ENCODE data around the gene ARHGEF16.

The ARHGEF16 gene

GRCh38 chr1:3453891-3454810 lies at the start of gene ARHGEF16:
ARHGEF16 (plus strand) TSS chr1:3454665; CDS start chr1:3463085, 8,420 bp downstream.
- peak; percentile 49 for DNase-seq

GRCh38 chr1:3404801-3405200 lies 49.7 kb upstream of the ARHGEF16 start:
- DNase-seq, result no peak

- DNase-seq, result no peak
These were observed 49.0 kb upstream of the ARHGEF16 start for GRCh38 chr1:3405491-3405890.

- no peak for DNase-seq
These were observed 48.2 kb upstream of the ARHGEF16 start for GRCh38 chr1:3405974-3406867.

GRCh38 chr1:3407021-3407420 lies 47.4 kb upstream of the ARHGEF16 start:
- DNase-seq, result no peak

- no peak for DNase-seq
These were observed 45.7 kb upstream of the ARHGEF16 start for GRCh38 chr1:3408751-3409266.

- no peak for DNase-seq
These were observed 44.9 kb upstream of the ARHGEF16 start for GRCh38 chr1:3409366-3410141.

GRCh38 chr1:3410142-3410925 lies 44.1 kb upstream of the ARHGEF16 start:
- DNase-seq, result no peak

GRCh38 chr1:3411806-3412205 lies 42.7 kb upstream of the ARHGEF16 start:
- no peak for DNase-seq

GRCh38 chr1:3412376-3412775 lies 42.1 kb upstream of the ARHGEF16 start:
- no peak for DNase-seq

- no peak for DNase-seq
These were observed 40.3 kb upstream of the ARHGEF16 start for GRCh38 chr1:3413975-3414710.

- DNase-seq, result no peak
These were observed 39.0 kb upstream of the ARHGEF16 start for GRCh38 chr1:3415260-3416090.

GRCh38 chr1:3417082-3417739 lies 37.3 kb upstream of the ARHGEF16 start:
- DNase-seq, result no peak

- DNase-seq, result no peak
These were observed 36.5 kb upstream of the ARHGEF16 start for GRCh38 chr1:3417934-3418333.

- no peak for DNase-seq
These were observed 35.9 kb upstream of the ARHGEF16 start for GRCh38 chr1:3418600-3418999.

GRCh38 chr1:3419415-3420204 lies 34.9 kb upstream of the ARHGEF16 start:
- no peak for DNase-seq

GRCh38 chr1:3420218-3420951 lies 34.1 kb upstream of the ARHGEF16 start:
- DNase-seq, result no peak

GRCh38 chr1:3422638-3423037 lies 31.8 kb upstream of the ARHGEF16 start:
- no peak for DNase-seq

Measured in NCI-H510A treated with DMSO at 0.1 percent for 48 hours (cell line).